Calu3 (cell line): Measurements from ENCODE around the gene VRK3. TPM values are rescaled to one million over a fixed set of nuclear protein-coding genes. Genes with fewer than 3 reads are reported as not detected.

Experiments used
- BruUV-seq: library from RNA; stranded (reverse); fragments of 400-500 nt; replicated peaks from 2 replicates; lab custom pipeline; 2021; lab: Mats Ljungman, UMichigan
- CTCF ChIA-PET: fragments of 300-600 bp; sonication (Branson Sonifier 250); formaldehyde crosslinking; loops from one replicate; lab custom pipeline; 2022; ENCODE audit warnings: antibody characterized with exemption; lab: Charles Lee
- DNase-seq: peaks from one replicate; pipeline ENCODE4 v3.0.0; 2022
- H3K27ac Mint-ChIP-seq: one replicate; pipeline ENCODE4 v1.8.0; 2022; ENCODE audit warnings: mixed read lengths; ENCODE audit not compliant: unreplicated experiment
- H3K27me3 Mint-ChIP-seq: one replicate; pipeline ENCODE4 v1.8.0; 2022; ENCODE audit warnings: mixed read lengths; ENCODE audit not compliant: unreplicated experiment
- H3K36me3 Mint-ChIP-seq: one replicate; pipeline ENCODE4 v1.8.0; 2022; ENCODE audit warnings: mild to moderate bottlenecking, moderate library complexity, mixed read lengths; ENCODE audit not compliant: insufficient read depth, unreplicated experiment
- H3K4me1 Mint-ChIP-seq: one replicate; pipeline ENCODE4 v1.8.0; 2022; ENCODE audit warnings: mild to moderate bottlenecking, low read depth, mixed read lengths; ENCODE audit not compliant: unreplicated experiment
- H3K4me3 Mint-ChIP-seq: one replicate; pipeline ENCODE4 v1.8.0; 2022; ENCODE audit warnings: mild to moderate bottlenecking, low read depth, moderate library complexity, mixed read lengths; ENCODE audit not compliant: unreplicated experiment
- H3K9me3 Mint-ChIP-seq: one replicate; pipeline ENCODE4 v1.8.0; 2022; ENCODE audit warnings: low read depth, mixed read lengths; ENCODE audit not compliant: unreplicated experiment
- CTCF ChIP-seq: fragments of 200-600 bp; IDR thresholded peaks from one replicate; pipeline ENCODE4 v1.8.0; 2022; ENCODE audit warnings: antibody characterized with exemption; ENCODE audit not compliant: unreplicated experiment
- intact Hi-C: fragments of 100-400 bp; cut with micrococcal nuclease; formaldehyde crosslinking; loops from one replicate; pipeline ENCODE4 v1.10.0; 2022; ENCODE audit not compliant: unreplicated experiment
- total RNA-seq: library from RNA; stranded (reverse); gene quantifications from 2 replicates; pipeline ENCODE4 v1.2.3, GENCODE V29; 2022

VRK3 gene
- total RNA-seq, 1 experiment from 2014 or later, result 74.5 TPM

- no peak overlapping the region for H3K27ac Mint-ChIP-seq
- H3K4me3 Mint-ChIP-seq, result no peak overlapping the region
- TF ChIP-seq CTCF, result no peak
- H3K4me1 Mint-ChIP-seq, result no peaks in the 10 kb centered on the region
- H3K9me3 Mint-ChIP-seq, result peaks cover 2% of the 10 kb centered on the region
- H3K36me3 Mint-ChIP-seq, result peaks cover 5% of the 10 kb centered on the region
- intact Hi-C loops, result no loop called here
- H3K27me3 Mint-ChIP-seq, result peaks cover 22% of the 10 kb centered on the region
- no peak for DNase-seq
- CTCF ChIA-PET, result no interaction called here
- BruUV-seq, result no TSS peak
These were observed 36.5 kb upstream of the VRK3 start for GRCh38 chr19:50061650-50062049.

GRCh38 chr19:50060107-50060506 lies 34.9 kb upstream of the VRK3 start:
- H3K36me3 Mint-ChIP-seq, result peaks cover 5% of the 10 kb centered on the region
- H3K27me3 Mint-ChIP-seq, result peaks cover 10% of the 10 kb centered on the region
- H3K27ac Mint-ChIP-seq, result no peak overlapping the region
- TF ChIP-seq CTCF, result no peak
- H3K4me3 Mint-ChIP-seq, result no peak overlapping the region
- BruUV-seq, result no TSS peak
- intact Hi-C loops, result no loop called here
- DNase-seq, result no peak
- CTCF ChIA-PET, result no interaction called here
- H3K4me1 Mint-ChIP-seq, result no peaks in the 10 kb centered on the region
- peaks cover 5% of the 10 kb centered on the region for H3K9me3 Mint-ChIP-seq

GRCh38 chr19:50059045-50059444 lies 33.9 kb upstream of the VRK3 start:
- H3K9me3 Mint-ChIP-seq, result peaks cover 5% of the 10 kb centered on the region
- BruUV-seq, result no TSS peak
- CTCF ChIA-PET, result no interaction called here
- intact Hi-C loops, result no loop called here
- no peak for TF ChIP-seq CTCF
- no peak overlapping the region for H3K4me3 Mint-ChIP-seq
- H3K27ac Mint-ChIP-seq, result no peak overlapping the region
- DNase-seq, result no peak
- no peaks in the 10 kb centered on the region for H3K4me1 Mint-ChIP-seq
- no peaks in the 10 kb centered on the region for H3K27me3 Mint-ChIP-seq
- peaks cover 5% of the 10 kb centered on the region for H3K36me3 Mint-ChIP-seq

GRCh38 chr19:50058425-50058824 lies 33.3 kb upstream of the VRK3 start:
- no TSS peak for BruUV-seq
- CTCF ChIA-PET, result interaction anchor here (1.4 kb wide), 1 partner anchor 65 kb away, joined by 3 read pairs; no protein-coding TSS in a partner anchor
- intact Hi-C loops, result no loop called here
- no peak for DNase-seq
- Mint-ChIP-seq H3K4me3 (no peak overlapping the region), H3K9me3 (peaks cover 5% of the 10 kb centered on the region), H3K4me1 (no peaks in the 10 kb centered on the region), H3K36me3 (peaks cover 5% of the 10 kb centered on the region), H3K27ac (no peak overlapping the region), H3K27me3 (no peaks in the 10 kb centered on the region)
- no peak for TF ChIP-seq CTCF
